ENCODE data around the gene ABCA7. TPM values are rescaled to one million over a fixed set of nuclear protein-coding genes. Genes with fewer than 3 reads are reported as not detected.

The ABCA7 gene
- total and polyA plus RNA-seq, 9 donors: 1.4 to 10.5 (median 2.5) TPM

DNA sequence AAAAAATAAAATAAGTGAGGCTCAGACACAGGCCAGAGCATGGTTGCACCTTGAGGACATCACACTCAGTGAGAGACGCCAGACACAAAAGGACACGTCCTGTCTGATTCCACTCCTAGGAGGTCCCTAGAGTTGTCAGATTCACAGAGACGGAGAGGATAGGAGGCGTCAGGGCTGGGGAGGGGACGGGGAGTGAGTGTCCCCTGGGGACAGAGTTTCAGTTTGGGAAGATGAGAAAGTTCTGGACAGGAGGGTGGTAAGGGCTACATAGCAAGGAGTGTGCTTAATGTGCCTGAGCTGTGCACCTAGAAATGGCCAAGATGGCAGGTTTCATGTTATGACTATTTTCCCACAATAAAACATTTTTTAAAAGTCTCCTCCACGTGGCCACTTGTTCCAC lies 41.8 kb upstream of the ABCA7 start:
- no peaks in the 10 kb centered on the region for H3K9me3 ChIP-seq
- peaks cover 2% of the 10 kb centered on the region for H3K4me1 ChIP-seq (ENCODE audit: insufficient read depth)
- peaks cover 13% of the 10 kb centered on the region for H3K27me3 ChIP-seq
- no peak overlapping the region for H3K4me3 ChIP-seq
- TF ChIP-seq EP300 (IDR thresholded peaks at IDR 0.05): no peak
- H3K36me3 ChIP-seq: no peaks in the 10 kb centered on the region
- no peak overlapping the region for H3K27ac ChIP-seq
- intact Hi-C loops (cut with DNase I): loop anchor here in 1 of 4 donors (10.0 kb wide), 1 partner anchor 223 kb away; no protein-coding TSS in a partner anchor
- no peak for DNase-seq
- 11 to 19% (median 15%) methylated on average over 6 of the region's 6 CpGs for WGBS, 3 donors

DNA sequence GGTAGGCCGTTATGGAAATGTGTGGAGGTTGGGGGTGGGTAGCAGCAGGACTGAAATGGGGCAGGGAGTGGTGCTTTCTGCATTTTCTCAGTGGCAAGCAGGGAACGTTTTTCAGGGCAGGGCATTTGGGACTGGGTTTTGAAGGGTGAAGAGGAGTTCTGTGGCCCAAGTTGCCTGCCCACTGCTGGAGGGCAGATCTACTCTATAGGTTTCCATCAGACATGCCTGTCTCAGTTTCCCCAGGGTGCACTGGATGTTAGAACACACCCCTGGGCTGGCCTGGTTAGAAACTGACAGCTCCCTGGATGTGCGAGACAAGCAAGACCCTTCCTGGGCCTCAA lies 40.6 kb upstream of the ABCA7 start:
- no peaks in the 10 kb centered on the region for H3K36me3 ChIP-seq
- peaks cover 2% of the 10 kb centered on the region for H3K4me1 ChIP-seq (ENCODE audit: insufficient read depth)
- TF ChIP-seq POLR2A (IDR thresholded peaks at IDR 0.05) (no peak), EP300 (IDR thresholded peaks at IDR 0.05) (no peak)
- TF ChIP-seq, protein P1, sequence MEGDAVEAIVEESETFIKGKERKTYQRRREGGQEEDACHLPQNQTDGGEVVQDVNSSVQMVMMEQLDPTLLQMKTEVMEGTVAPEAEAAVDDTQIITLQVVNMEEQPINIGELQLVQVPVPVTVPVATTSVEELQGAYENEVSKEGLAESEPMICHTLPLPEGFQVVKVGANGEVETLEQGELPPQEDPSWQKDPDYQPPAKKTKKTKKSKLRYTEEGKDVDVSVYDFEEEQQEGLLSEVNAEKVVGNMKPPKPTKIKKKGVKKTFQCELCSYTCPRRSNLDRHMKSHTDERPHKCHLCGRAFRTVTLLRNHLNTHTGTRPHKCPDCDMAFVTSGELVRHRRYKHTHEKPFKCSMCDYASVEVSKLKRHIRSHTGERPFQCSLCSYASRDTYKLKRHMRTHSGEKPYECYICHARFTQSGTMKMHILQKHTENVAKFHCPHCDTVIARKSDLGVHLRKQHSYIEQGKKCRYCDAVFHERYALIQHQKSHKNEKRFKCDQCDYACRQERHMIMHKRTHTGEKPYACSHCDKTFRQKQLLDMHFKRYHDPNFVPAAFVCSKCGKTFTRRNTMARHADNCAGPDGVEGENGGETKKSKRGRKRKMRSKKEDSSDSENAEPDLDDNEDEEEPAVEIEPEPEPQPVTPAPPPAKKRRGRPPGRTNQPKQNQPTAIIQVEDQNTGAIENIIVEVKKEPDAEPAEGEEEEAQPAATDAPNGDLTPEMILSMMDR (IDR thresholded peaks at IDR 0.05): no peak
- H3K27me3 ChIP-seq: peaks cover 13% of the 10 kb centered on the region
- H3K4me3 ChIP-seq: no peak overlapping the region
- 50 to 55% (median 53%) methylated on average over 3 of the region's 3 CpGs for whole genome bisulfite sequencing, 3 donors
- intact Hi-C loops (cut with DNase I): loop anchor here in 1 of 4 donors (10.0 kb wide), 1 partner anchor 225 kb away; no protein-coding TSS in a partner anchor
- no peak for DNase-seq
- no peak overlapping the region for H3K27ac ChIP-seq
- no peaks in the 10 kb centered on the region for H3K9me3 ChIP-seq

DNA sequence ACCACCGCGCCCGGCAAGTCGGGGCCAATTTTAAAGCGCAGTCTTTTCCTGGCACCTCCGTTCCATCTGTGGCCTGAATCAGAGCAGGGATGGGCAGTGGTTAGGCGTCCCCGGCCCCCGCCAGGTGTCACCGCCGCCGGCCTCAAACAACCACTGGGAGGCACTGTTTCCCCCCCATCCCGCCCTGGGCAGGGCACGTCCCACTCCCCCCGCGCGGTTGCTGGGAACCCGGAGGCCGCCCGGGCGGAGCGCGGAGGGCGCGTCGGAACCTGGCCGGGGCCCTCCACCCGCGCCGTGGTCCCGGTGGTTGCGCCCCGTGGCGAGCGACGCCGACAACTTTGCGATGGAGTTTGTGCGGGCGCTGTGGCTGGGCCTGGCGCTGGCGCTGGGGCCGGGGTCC lies 39.8 kb upstream of the ABCA7 start, which contains the start of gene GRIN3B:
GRIN3B (plus strand) TSS at position 325 of the 400 bp plus-strand sequence; CDS start at position 344, 19 bp downstream.
- no peak within 1 kb of the TSS for H3K4me3 ChIP-seq
- H3K36me3 ChIP-seq: no peaks in the 10 kb centered on the region
- peak in 1 of 5 donors; percentile 49 for DNase-seq
- peaks cover 2% of the 10 kb centered on the region for H3K4me1 ChIP-seq (ENCODE audit: insufficient read depth)
- intact Hi-C loops (cut with DNase I): no loop called here
- H3K27me3 ChIP-seq: peaks cover 13% of the 10 kb centered on the region
- TF ChIP-seq, protein P1 (IDR thresholded peaks at IDR 0.05): peak in 2 of 3 donors; percentile 16 to 35
- no peak for TF ChIP-seq EP300 (IDR thresholded peaks at IDR 0.05)
- no peak for TF ChIP-seq POLR2A (IDR thresholded peaks at IDR 0.05)
- 1 to 5% (median 5%) methylated on average over 8 to 43 of the region's 43 CpGs for WGBS, 3 donors
- no peak within 1 kb of the TSS for H3K27ac ChIP-seq
- H3K9me3 ChIP-seq: no peaks in the 10 kb centered on the region

DNA sequence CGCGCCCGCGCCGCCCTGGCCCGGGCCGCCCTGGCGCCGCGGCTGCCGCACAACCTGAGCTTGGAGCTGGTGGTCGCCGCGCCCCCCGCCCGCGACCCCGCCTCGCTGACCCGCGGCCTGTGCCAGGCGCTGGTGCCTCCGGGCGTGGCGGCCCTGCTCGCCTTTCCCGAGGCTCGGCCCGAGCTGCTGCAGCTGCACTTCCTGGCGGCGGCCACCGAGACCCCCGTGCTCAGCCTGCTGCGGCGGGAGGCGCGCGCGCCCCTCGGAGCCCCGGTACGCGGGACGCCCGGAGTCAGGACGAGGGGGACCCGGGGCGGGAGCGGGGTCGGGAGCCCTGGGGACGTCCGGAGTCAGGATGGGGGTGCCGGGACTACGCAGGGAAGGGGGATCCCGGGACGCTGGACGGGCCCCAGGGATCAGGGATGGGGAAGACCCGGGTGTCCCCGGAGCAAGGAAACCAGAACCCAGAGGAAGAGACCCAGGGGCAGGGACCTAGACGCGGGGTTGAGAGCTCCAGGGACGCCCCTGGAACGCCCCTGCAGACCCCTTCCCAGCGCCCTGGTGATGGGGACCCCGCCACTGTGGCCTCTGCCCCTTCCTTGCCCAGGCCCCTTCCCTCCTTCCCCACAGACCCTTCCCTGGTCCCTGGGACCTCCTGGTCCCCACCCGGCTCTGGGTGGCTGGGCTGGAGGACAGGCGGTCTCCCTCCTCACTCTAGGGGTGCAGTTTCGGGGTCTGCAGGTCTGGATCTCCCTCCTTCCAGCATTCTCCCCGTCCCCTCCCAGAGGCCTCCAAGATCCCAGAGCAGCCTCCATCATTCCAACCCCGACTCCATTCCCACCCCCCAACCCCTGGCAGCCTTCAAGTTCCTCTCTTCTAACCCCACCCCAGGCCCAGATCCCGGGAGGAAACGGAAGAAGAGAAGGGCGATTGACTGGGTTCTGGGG lies 39.0 kb upstream of the ABCA7 start:
- no peaks in the 10 kb centered on the region for H3K9me3 ChIP-seq
- intact Hi-C loops (cut with DNase I): no loop called here
- no peak for DNase-seq
- no peak overlapping the region for H3K27ac ChIP-seq
- peaks cover 13% of the 10 kb centered on the region for H3K27me3 ChIP-seq
- no peaks in the 10 kb centered on the region for H3K36me3 ChIP-seq
- peaks cover 2% of the 10 kb centered on the region for H3K4me1 ChIP-seq (ENCODE audit: insufficient read depth)
- WGBS, 3 donors: 3 to 5% (median 4%) methylated on average over 47 to 73 of the region's 73 CpGs
- TF ChIP-seq EP300 (IDR thresholded peaks at IDR 0.05) (no peak), POLR2A (IDR thresholded peaks at IDR 0.05) (no peak)
- TF ChIP-seq, protein P1 (IDR thresholded peaks at IDR 0.05): no peak
- no peak overlapping the region for H3K4me3 ChIP-seq
